ENCODE results near the gene EVL. TPM values are rescaled to one million over a fixed set of nuclear protein-coding genes. Genes with fewer than 3 reads are reported as not detected.

The EVL gene
- total and polyA plus RNA-seq, 2 of the 8 experiments (the other 6 are each of a cell fraction or from before 2014, with no cell fraction given) = 30.7 to 64.6 TPM

DNA sequence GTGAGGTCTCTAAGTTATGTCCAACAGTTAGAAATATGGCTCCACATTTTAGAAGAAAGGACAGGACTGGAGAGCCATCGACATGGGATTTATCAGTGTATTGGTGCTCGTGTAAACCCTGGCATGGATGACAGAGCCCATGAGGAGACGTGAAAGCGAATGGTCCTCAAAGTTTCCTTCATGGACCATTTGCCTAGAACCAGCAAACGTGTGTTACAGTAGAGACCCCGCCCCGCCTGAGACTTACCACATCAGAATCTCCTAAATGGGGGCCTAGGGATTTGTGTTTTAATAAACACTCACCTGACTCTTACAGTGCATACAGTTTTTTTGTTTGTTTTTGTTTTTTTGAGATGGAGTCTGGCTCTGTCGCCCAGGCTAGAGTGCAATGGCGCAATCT is 12.2 kb downstream of the EVL start:
- Histone ChIP-seq H3K79me1 (ENCODE audit: low read depth, low read length) (no peaks in the 10 kb centered on the region; the same call in 1 of the 2 replicates), H3K27me3 (replicated peaks in 1 of 4; ENCODE audit: control insufficient read depth in 3 of 4, extremely low read depth in 1 of 4, insufficient read depth in 3 of 4, low read length in 3 of 4) (no peaks in the 10 kb centered on the region), H3K27ac (ENCODE audit: low read depth, low read length) (no peak overlapping the region), H2AK5ac (ENCODE audit: low read depth, low read length) (no peak overlapping the region), H3K4ac (replicated peaks; ENCODE audit: insufficient read length, low read depth, low read length) (no peak overlapping the region), H2BK12ac (ENCODE audit: low read depth, low read length) (no peak overlapping the region), H3K36me3 (ENCODE audit: control insufficient read depth in 2 of 4, insufficient read depth in 4 of 4, low read length in 3 of 4) (no peaks in the 10 kb centered on the region), H4K91ac (replicated peaks; ENCODE audit: insufficient read length, low read length) (no peak overlapping the region), H2BK15ac (ENCODE audit: low read length) (no peak overlapping the region), H4K5ac (ENCODE audit: insufficient read length, low read depth, low read length) (no peak overlapping the region), H3K18ac (ENCODE audit: extremely low read depth, low read length) (no peak overlapping the region), H3K14ac (ENCODE audit: insufficient read length) (no peak overlapping the region), H2BK120ac (replicated peaks; ENCODE audit: low read depth, low read length) (no peak overlapping the region), H3K56ac (replicated peaks; ENCODE audit: insufficient read length, low read depth, low read length) (no peak overlapping the region), H2AFZ (ENCODE audit: low read length) (no peak overlapping the region), H3K4me1 (replicated peaks in 1 of 4; ENCODE audit: control insufficient read depth in 3 of 4, insufficient read depth in 4 of 4, low read length in 3 of 4) (peaks cover 4 to 18% (median 6%) of the 10 kb centered on the region in 4 experiments), H3K4me3 (ENCODE audit: extremely low read depth in 1 of 4, insufficient read depth in 2 of 4, low read depth in 3 of 4, low read length in 4 of 4) (no peak overlapping the region), H2BK20ac (ENCODE audit: low read length) (no peak overlapping the region), H3K23me2 (ENCODE audit: low read depth, low read length) (no peaks in the 10 kb centered on the region), H3K9me3 (ENCODE audit: insufficient read depth in 2 of 2, low read depth in 1 of 2, low read length in 1 of 2) (no peaks in the 10 kb centered on the region), H4K8ac (ENCODE audit: extremely low read depth, insufficient read depth, low read length) (no peak overlapping the region), H3K4me2 (ENCODE audit: insufficient read depth in 1 of 2, low read depth in 2 of 2, low read length in 2 of 2) (no peak overlapping the region), H4K20me1 (replicated peaks in 1 of 2; ENCODE audit: control insufficient read depth in 1 of 2, insufficient read depth in 2 of 2, low read length in 2 of 2) (peaks cover 2% of the 10 kb centered on the region in 2 experiments), H2BK5ac (ENCODE audit: low read depth, low read length) (no peak overlapping the region), H3K9ac (replicated peaks in 1 of 4; ENCODE audit: extremely low read depth in 1 of 4, low read depth in 3 of 4, low read length in 3 of 4) (no peak overlapping the region), H3K23ac (ENCODE audit: insufficient read length) (no peak overlapping the region), H3K79me2 (ENCODE audit: control insufficient read depth in 1 of 2, insufficient read depth in 2 of 2, low read length in 2 of 2) (0 out of 4 replicates have a peak, but pooled peaks cover 0 to 2% of the 10 kb centered on the region in 2 experiments)
- whole genome bisulfite sequencing, 2 experiments (ENCODE audit: extremely low coverage in 1 of 2, insufficient coverage in 1 of 2, insufficient read length in 1 of 2, insufficient replicate concordance in 2 of 2, low coverage in 1 of 2, low lambda C conversion rate in 2 of 2, missing lambda C conversion rate in 1 of 2) = 94% methylated on average over 9 of the region's 9 CpGs; no CpG with 5 or more reads in 1 of the 2 experiments
- FAIRE-seq (no peak), DNase-seq (ENCODE audit: low read depth in 1 of 2, low spot score in 2 of 2) (no peak)
- ChIA-PET POLR2A (ENCODE audit: partially characterized antibody) (no interaction called here), CTCF (ENCODE audit: partially characterized antibody) (interaction anchor here (0.9 to 24.3 kb wide), 8 partner anchors 12 to 162 kb away, joined by 3 to 240 read pairs (median 6); partner anchors contain the start of gene EVL)
- TF ChIP-seq KDM1A (IDR thresholded peaks at IDR 0.05; ENCODE audit: borderline replicate concordance, low read length) (no peak), GTF2F1 (IDR thresholded peaks at IDR 0.05; ENCODE audit: borderline replicate concordance, low read depth, low read length) (no peak), FOSL1 (IDR thresholded peaks at IDR 0.05; ENCODE audit: insufficient read depth, low read depth, low read length) (no peak), EP300 (IDR thresholded peaks at IDR 0.05; ENCODE audit: borderline replicate concordance in 1 of 2, low read depth in 2 of 2, low read length in 2 of 2) (no peak), CBX5 (IDR thresholded peaks at IDR 0.05; ENCODE audit: low read depth, low read length) (no peak)

Measured in H1 (cell line).